Hepatocyte (in vitro differentiated cells): ENCODE results near the gene SYT15. TPM values are rescaled to one million over a fixed set of nuclear protein-coding genes. Genes with fewer than 3 reads are reported as not detected.

Source experiments
- DNase-seq: peaks from one replicate; pipeline ENCODE4 v3.0.0-alpha.2; 2016; ENCODE audit warnings: low spot score
- H2AFZ ChIP-seq: fragments of 200-600 bp; sonication (generic); 2 replicates; pipeline ENCODE4 v1.6.0; 2016; ENCODE audit warnings: antibody characterized with exemption, mild to moderate bottlenecking
- H3K27ac ChIP-seq: fragments of 200-600 bp; sonication (generic); 2 replicates; pipeline ENCODE4 v1.5.1; 2016; ENCODE audit warnings: mild to moderate bottlenecking
- H3K27me3 ChIP-seq: fragments of 200-600 bp; sonication (generic); 2 replicates; pipeline ENCODE4 v1.6.1; 2016
- H3K36me3 ChIP-seq: fragments of 200-600 bp; sonication (generic); replicated peaks from 2 replicates; pipeline ENCODE4 v1.5.1; 2016; ENCODE audit warnings: low read depth; ENCODE audit not compliant: insufficient read depth
- H3K4me1 ChIP-seq: fragments of 200-600 bp; sonication (generic); 2 replicates; pipeline ENCODE4 v1.5.1; 2016; ENCODE audit warnings: mild to moderate bottlenecking, moderate library complexity; ENCODE audit not compliant: insufficient read depth
- H3K4me2 ChIP-seq: fragments of 200-600 bp; sonication (generic); 2 replicates; pipeline ENCODE4 v1.6.0; 2016
- H3K4me3 ChIP-seq: fragments of 200-600 bp; sonication (generic); 2 replicates; pipeline ENCODE4 v1.5.1; 2016; ENCODE audit warnings: mild to moderate bottlenecking
- H3K79me2 ChIP-seq: fragments of 200-600 bp; sonication (generic); 2 replicates; pipeline ENCODE4 v1.6.0; 2017; ENCODE audit warnings: mild to moderate bottlenecking
- H3K9me2 ChIP-seq: fragments of 200-600 bp; sonication (generic); replicated peaks from 2 replicates; pipeline ENCODE4 v1.6.0; 2017; ENCODE audit warnings: mild to moderate bottlenecking; ENCODE audit not compliant: insufficient read depth
- H3K9me3 ChIP-seq: fragments of 200-600 bp; sonication (generic); 2 replicates; pipeline ENCODE4 v1.5.1; 2016; ENCODE audit warnings: low read depth, mild to moderate bottlenecking
- H4K20me1 ChIP-seq: fragments of 200-600 bp; sonication (generic); 2 replicates; pipeline ENCODE4 v1.6.0; 2016; ENCODE audit warnings: mild to moderate bottlenecking; ENCODE audit not compliant: insufficient read depth, poor library complexity, severe bottlenecking
- EZH2 ChIP-seq: fragments of 200-600 bp; sonication (generic); IDR thresholded peaks from 2 replicates; pipeline ENCODE4 v1.6.1; 2016; ENCODE audit warnings: antibody characterized with exemption, mild to moderate bottlenecking, borderline replicate concordance
- EZH2phosphoT487 ChIP-seq: fragments of 200-600 bp; sonication (generic); IDR thresholded peaks from one replicate; pipeline ENCODE4 v1.6.1; 2018; ENCODE audit warnings: antibody characterized with exemption, mild to moderate bottlenecking, low read depth, moderate library complexity; ENCODE audit not compliant: unreplicated experiment, severe bottlenecking
- WGBS: methylation state at CpG from one replicate; pipeline ENCODE4 v1.1.6; 2016; ENCODE audit warnings: low lambda C conversion rate; ENCODE audit errors: missing lambda C conversion rate; 5-methylcytosine and 5-hydroxymethylcytosine counted together
- polyA plus RNA-seq: library from polyadenylated mRNA; unstranded; fragments of >200 nt; fragmentation: Nextera tagmentation; extraction: Ambion mirVana; gene quantifications from 2 replicates; pipeline ENCODE4 v1.2.1, GENCODE V29; 2016
- total RNA-seq: library from RNA; depleted of rRNA; stranded (reverse); fragments of >200 nt; gene quantifications from 2 replicates; pipeline ENCODE4 v1.2.3, GENCODE V29; 2014
- TF ChIP-seq, protein P1 (sequence below): fragments of 200-600 bp; sonication (generic); IDR thresholded peaks from 2 replicates; pipeline ENCODE4 v1.5.1; 2016; ENCODE audit warnings: antibody characterized with exemption, mild to moderate bottlenecking; ENCODE audit not compliant: poor library complexity

The SYT15 gene
- total and polyA plus RNA-seq, 2 experiments from 2014 or later, result 1.1 to 2.9 TPM

DNA sequence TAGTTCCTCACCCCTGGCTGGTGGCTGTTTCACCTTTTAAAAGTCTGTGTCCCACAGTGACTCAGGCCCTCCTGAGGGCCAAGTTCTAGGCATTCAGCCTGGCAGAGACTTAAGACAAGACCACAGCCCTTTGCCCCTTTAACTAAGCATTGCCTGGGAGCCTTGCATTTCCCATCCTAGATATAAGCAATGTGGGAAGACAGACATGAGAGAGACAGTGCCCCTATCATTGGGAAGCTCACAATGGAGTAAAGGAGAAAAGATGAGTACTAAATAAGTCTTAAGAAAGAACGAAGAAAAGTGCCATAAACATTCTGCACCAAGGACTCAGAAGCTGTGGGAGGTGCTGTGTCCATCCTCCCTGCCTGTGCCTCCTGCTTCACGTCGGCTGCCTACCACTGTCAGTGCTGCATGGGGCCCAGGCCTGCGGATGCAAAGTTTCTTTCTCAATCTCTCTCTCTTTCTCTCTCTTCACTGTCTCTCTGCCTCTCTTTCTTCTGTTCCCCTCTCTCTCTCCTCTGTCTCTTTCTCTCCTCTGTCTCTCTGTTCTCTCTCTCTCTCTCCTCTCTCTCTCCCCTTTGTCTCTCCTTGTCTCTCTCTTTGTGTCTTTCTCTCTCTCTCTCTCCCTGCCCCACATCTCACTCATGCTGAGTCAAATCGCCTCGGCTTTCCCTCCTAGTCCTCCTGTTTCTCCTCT, 44.0 kb upstream of the SYT15 start:
- no peak for DNase-seq
- Histone ChIP-seq H3K27ac (no peak overlapping the region), H3K36me3 (no peaks in the 10 kb centered on the region), H3K9me2 (no peaks in the 10 kb centered on the region), H3K4me3 (no peak overlapping the region), H3K27me3 (no peaks in the 10 kb centered on the region), H3K4me2 (no peak overlapping the region), H3K9me3 (no peaks in the 10 kb centered on the region), H4K20me1 (no peaks in the 10 kb centered on the region), H2AFZ (no peak overlapping the region), H3K4me1 (peaks cover 3% of the 10 kb centered on the region), H3K79me2 (no peaks in the 10 kb centered on the region)
- TF ChIP-seq EZH2phosphoT487 (no peak), EZH2 (no peak)
- TF ChIP-seq, protein P1, sequence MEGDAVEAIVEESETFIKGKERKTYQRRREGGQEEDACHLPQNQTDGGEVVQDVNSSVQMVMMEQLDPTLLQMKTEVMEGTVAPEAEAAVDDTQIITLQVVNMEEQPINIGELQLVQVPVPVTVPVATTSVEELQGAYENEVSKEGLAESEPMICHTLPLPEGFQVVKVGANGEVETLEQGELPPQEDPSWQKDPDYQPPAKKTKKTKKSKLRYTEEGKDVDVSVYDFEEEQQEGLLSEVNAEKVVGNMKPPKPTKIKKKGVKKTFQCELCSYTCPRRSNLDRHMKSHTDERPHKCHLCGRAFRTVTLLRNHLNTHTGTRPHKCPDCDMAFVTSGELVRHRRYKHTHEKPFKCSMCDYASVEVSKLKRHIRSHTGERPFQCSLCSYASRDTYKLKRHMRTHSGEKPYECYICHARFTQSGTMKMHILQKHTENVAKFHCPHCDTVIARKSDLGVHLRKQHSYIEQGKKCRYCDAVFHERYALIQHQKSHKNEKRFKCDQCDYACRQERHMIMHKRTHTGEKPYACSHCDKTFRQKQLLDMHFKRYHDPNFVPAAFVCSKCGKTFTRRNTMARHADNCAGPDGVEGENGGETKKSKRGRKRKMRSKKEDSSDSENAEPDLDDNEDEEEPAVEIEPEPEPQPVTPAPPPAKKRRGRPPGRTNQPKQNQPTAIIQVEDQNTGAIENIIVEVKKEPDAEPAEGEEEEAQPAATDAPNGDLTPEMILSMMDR, result no peak
- WGBS, result 77% methylated on average over 6 of the region's 6 CpGs

DNA sequence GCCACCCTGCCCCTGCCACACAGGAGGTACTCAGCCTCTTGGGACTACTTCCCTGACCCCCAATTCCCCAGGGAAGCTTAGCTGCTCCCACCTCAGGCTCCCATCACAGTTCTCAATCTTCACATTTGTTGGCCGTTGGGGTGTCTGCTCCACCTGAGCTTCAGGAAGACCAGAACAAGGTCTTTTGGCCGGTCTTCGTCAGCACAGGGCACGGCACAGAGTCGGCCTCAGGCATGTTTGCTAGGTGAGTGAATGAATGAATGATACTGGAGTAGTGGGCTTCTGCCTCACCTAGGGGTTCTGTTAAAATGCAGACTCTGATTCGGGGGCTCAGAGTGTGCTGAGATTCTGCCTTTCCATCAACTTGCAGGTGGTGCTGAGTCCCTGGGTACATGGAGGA, 42.8 kb upstream of the SYT15 start:
- WGBS, result 96% methylated on average over 6 of the region's 6 CpGs
- Histone ChIP-seq H3K27ac (no peak overlapping the region), H3K79me2 (no peaks in the 10 kb centered on the region), H4K20me1 (no peaks in the 10 kb centered on the region), H3K36me3 (no peaks in the 10 kb centered on the region), H3K27me3 (no peaks in the 10 kb centered on the region), H3K9me3 (no peaks in the 10 kb centered on the region), H2AFZ (no peak overlapping the region), H3K4me1 (peaks cover 15% of the 10 kb centered on the region), H3K4me3 (no peak overlapping the region), H3K9me2 (no peaks in the 10 kb centered on the region), H3K4me2 (no peak overlapping the region)
- no peak for TF ChIP-seq EZH2
- TF ChIP-seq, protein P1, result no peak
- TF ChIP-seq EZH2phosphoT487, result no peak
- DNase-seq, result no peak

DNA sequence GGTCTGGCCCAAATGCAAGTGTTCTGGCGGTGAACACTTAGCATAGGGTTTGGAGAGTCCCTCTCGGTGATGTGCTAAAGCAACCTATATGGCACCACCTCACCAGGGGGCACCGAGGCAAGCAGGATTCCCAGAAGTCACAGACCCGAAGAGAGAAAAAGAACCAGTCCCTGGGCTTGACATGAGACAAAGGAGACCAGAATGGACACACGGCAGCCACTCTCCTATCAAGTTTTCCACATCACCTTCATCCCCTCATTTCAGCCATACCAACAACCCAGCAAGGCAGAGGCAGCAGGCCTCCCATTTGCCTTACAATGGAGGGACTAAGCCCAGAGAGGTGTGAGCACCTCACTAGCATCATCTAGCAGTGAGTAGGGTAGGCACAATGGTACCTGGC, 42.1 kb upstream of the SYT15 start:
- H3K79me2 ChIP-seq, result no peaks in the 10 kb centered on the region
- no peak for TF ChIP-seq EZH2
- no peak for TF ChIP-seq EZH2phosphoT487
- TF ChIP-seq, protein P1, result no peak
- 92% methylated on average over 5 of the region's 5 CpGs for WGBS
- no peaks in the 10 kb centered on the region for H3K9me3 ChIP-seq
- H4K20me1 ChIP-seq, result no peaks in the 10 kb centered on the region
- H3K9me2 ChIP-seq, result no peaks in the 10 kb centered on the region
- no peak overlapping the region for H3K4me3 ChIP-seq
- H3K4me1 ChIP-seq, result peaks cover 21% of the 10 kb centered on the region
- DNase-seq, result no peak
- no peaks in the 10 kb centered on the region for H3K27me3 ChIP-seq
- H3K27ac ChIP-seq, result no peak overlapping the region
- H3K36me3 ChIP-seq, result no peaks in the 10 kb centered on the region
- no peak overlapping the region for H3K4me2 ChIP-seq
- H2AFZ ChIP-seq, result no peak overlapping the region
